Subcutaneous abdominal adipose tissue (tissue), 5 donors: ENCODE measurements around the gene SORCS2.

Source experiments
- H3K27ac ChIP-seq: one replicate; pipeline ENCODE4 v1.7.0; 2013; ENCODE audit warnings: low read depth, mild to moderate bottlenecking, inconsistent platforms, low read length, moderate library complexity
- H3K27me3 ChIP-seq, 5 donors: one replicate each; pipeline ENCODE4 v1.7.0; 2013; ENCODE audit warnings: low read length in 5 of 5, inconsistent platforms in 1 of 5; ENCODE audit not compliant: control insufficient read depth in 5 of 5, insufficient read depth in 4 of 5
- H3K36me3 ChIP-seq, 5 donors: one replicate each; pipeline ENCODE4 v1.7.0; 2013; ENCODE audit warnings: low read length in 5 of 5; ENCODE audit not compliant: control insufficient read depth in 5 of 5, insufficient read depth in 5 of 5
- H3K4me1 ChIP-seq, 5 donors: one replicate each; pipeline ENCODE4 v1.7.0; 2013; ENCODE audit warnings: low read length in 5 of 5, mild to moderate bottlenecking in 3 of 5, moderate library complexity in 1 of 5; ENCODE audit not compliant: control insufficient read depth in 5 of 5, insufficient read depth in 5 of 5
- H3K4me3 ChIP-seq, 5 donors: one replicate each; pipeline ENCODE4 v1.7.0; 2013; ENCODE audit warnings: low read length in 5 of 5, low read depth in 1 of 5
- H3K9ac ChIP-seq, 5 donors: one replicate each; pipeline ENCODE4 v1.7.0; 2013; ENCODE audit warnings: low read length in 5 of 5, mild to moderate bottlenecking in 4 of 5, moderate library complexity in 3 of 5
- H3K9me3 ChIP-seq, 5 donors: one replicate each; pipeline ENCODE4 v1.7.0; 2013; ENCODE audit warnings: low read length in 5 of 5; ENCODE audit not compliant: control insufficient read depth in 5 of 5
- donor health status: healthy.
- donor health status: healthy.
- donor health status: healthy.
- donor health status: healthy.
- donor health status: healthy.

SORCS2 gene

GRCh38 chr4:7151668-7152227 is 40.6 kb upstream of the SORCS2 start:
- peaks cover 7 to 47% (median 25%) of the 10 kb centered on the region in 5 donors for H3K27me3 ChIP-seq
- no peak overlapping the region for H3K27ac ChIP-seq
- H3K36me3 ChIP-seq, result no peaks in the 10 kb centered on the region
- H3K4me3 ChIP-seq, result no peak overlapping the region
- no peaks in the 10 kb centered on the region for H3K9me3 ChIP-seq
- peaks cover 0 to 15% (median 5%) of the 10 kb centered on the region in 5 donors for H3K4me1 ChIP-seq
- no peak overlapping the region for H3K9ac ChIP-seq

- Histone ChIP-seq H3K4me3 (no peak overlapping the region), H3K27ac (no peak overlapping the region), H3K9ac (no peak overlapping the region), H3K27me3 (peaks cover 4 to 35% (median 18%) of the 10 kb centered on the region in 5 donors), H3K9me3 (no peaks in the 10 kb centered on the region), H3K4me1 (peaks cover 0 to 16% (median 5%) of the 10 kb centered on the region in 5 donors), H3K36me3 (no peaks in the 10 kb centered on the region)
Observed at GRCh38 chr4:7153711-7154110, 38.6 kb upstream of the SORCS2 start.

- Histone ChIP-seq H3K9ac (no peak overlapping the region), H3K36me3 (no peaks in the 10 kb centered on the region), H3K4me1 (peaks cover 0 to 16% (median 5%) of the 10 kb centered on the region in 5 donors), H3K9me3 (no peaks in the 10 kb centered on the region), H3K27ac (no peak overlapping the region), H3K27me3 (peaks cover 3 to 35% (median 18%) of the 10 kb centered on the region in 5 donors), H3K4me3 (no peak overlapping the region)
Observed at GRCh38 chr4:7154351-7154981, 37.9 kb upstream of the SORCS2 start.

GRCh38 chr4:7155590-7156071 is 36.7 kb upstream of the SORCS2 start:
- H3K36me3 ChIP-seq, result no peaks in the 10 kb centered on the region
- H3K27ac ChIP-seq, result no peak overlapping the region
- H3K4me3 ChIP-seq, result no peak overlapping the region
- H3K9ac ChIP-seq, result no peak overlapping the region
- H3K4me1 ChIP-seq, result peaks cover 0 to 16% (median 5%) of the 10 kb centered on the region in 5 donors
- peaks cover 3 to 28% (median 11%) of the 10 kb centered on the region in 5 donors for H3K27me3 ChIP-seq
- no peaks in the 10 kb centered on the region for H3K9me3 ChIP-seq

GRCh38 chr4:7156328-7156727 is 36.0 kb upstream of the SORCS2 start:
- Histone ChIP-seq H3K9me3 (no peaks in the 10 kb centered on the region), H3K4me1 (peaks cover 0 to 16% (median 5%) of the 10 kb centered on the region in 5 donors), H3K9ac (no peak overlapping the region), H3K4me3 (no peak overlapping the region), H3K27me3 (peaks cover 3 to 25% (median 9%) of the 10 kb centered on the region in 5 donors), H3K27ac (no peak overlapping the region), H3K36me3 (no peaks in the 10 kb centered on the region)

- H3K9ac ChIP-seq, result no peak overlapping the region
- H3K4me1 ChIP-seq, result peaks cover 0 to 16% (median 5%) of the 10 kb centered on the region in 5 donors
- H3K4me3 ChIP-seq, result no peak overlapping the region
- peaks cover 0 to 23% (median 9%) of the 10 kb centered on the region in 5 donors for H3K27me3 ChIP-seq
- no peak overlapping the region for H3K27ac ChIP-seq
- H3K36me3 ChIP-seq, result no peaks in the 10 kb centered on the region
- no peaks in the 10 kb centered on the region for H3K9me3 ChIP-seq
Observed at GRCh38 chr4:7156761-7157488, 35.4 kb upstream of the SORCS2 start.

GRCh38 chr4:7157666-7158065 is 34.7 kb upstream of the SORCS2 start:
- Histone ChIP-seq H3K9me3 (no peaks in the 10 kb centered on the region), H3K36me3 (no peaks in the 10 kb centered on the region), H3K27me3 (peaks cover 0 to 23% (median 9%) of the 10 kb centered on the region in 5 donors), H3K4me3 (no peak overlapping the region), H3K9ac (no peak overlapping the region), H3K27ac (no peak overlapping the region), H3K4me1 (peaks cover 0 to 16% (median 5%) of the 10 kb centered on the region in 5 donors)

- Histone ChIP-seq H3K36me3 (no peaks in the 10 kb centered on the region), H3K9ac (no peak overlapping the region), H3K4me1 (peaks cover 0 to 16% (median 5%) of the 10 kb centered on the region in 5 donors), H3K27me3 (peaks cover 0 to 23% (median 8%) of the 10 kb centered on the region in 5 donors), H3K9me3 (no peaks in the 10 kb centered on the region), H3K4me3 (no peak overlapping the region), H3K27ac (no peak overlapping the region)
Observed at GRCh38 chr4:7158081-7158750, 34.1 kb upstream of the SORCS2 start.

- H3K4me3 ChIP-seq, result no peak overlapping the region
- H3K9ac ChIP-seq, result no peak overlapping the region
- peaks cover 0 to 18% (median 6%) of the 10 kb centered on the region in 5 donors for H3K27me3 ChIP-seq
- H3K27ac ChIP-seq, result no peak overlapping the region
- no peaks in the 10 kb centered on the region for H3K9me3 ChIP-seq
- peaks cover 0 to 16% (median 5%) of the 10 kb centered on the region in 5 donors for H3K4me1 ChIP-seq
- no peaks in the 10 kb centered on the region for H3K36me3 ChIP-seq
Observed at GRCh38 chr4:7158991-7159390, 33.3 kb upstream of the SORCS2 start.
